Hematopoietic multipotent progenitor cell (in vitro differentiated cells): Measurements from ENCODE around the gene APEH. TPM values are rescaled to one million over a fixed set of nuclear protein-coding genes. Genes with fewer than 3 reads are reported as not detected.

Experiments
- DNase-seq, 3 donors: peaks; one replicate each; pipeline ENCODE4 v3.0.0-alpha.2; 2011 to 2015; ENCODE audit warnings: low read depth in 2 of 3, low spot score in 2 of 3
- small RNA-seq: library from RNA; depleted of rRNA; stranded (forward); fragments of <200 nt; gene quantifications from one replicate; pipeline ENCODE3, GENCODE V24; 2012
- total RNA-seq: library from RNA; depleted of rRNA; stranded (reverse); fragments of >200 nt; gene quantifications from one replicate; pipeline ENCODE4 v1.2.3, GENCODE V29; 2012

Gene APEH
- total RNA-seq, 1 donor: 191 TPM

DNA sequence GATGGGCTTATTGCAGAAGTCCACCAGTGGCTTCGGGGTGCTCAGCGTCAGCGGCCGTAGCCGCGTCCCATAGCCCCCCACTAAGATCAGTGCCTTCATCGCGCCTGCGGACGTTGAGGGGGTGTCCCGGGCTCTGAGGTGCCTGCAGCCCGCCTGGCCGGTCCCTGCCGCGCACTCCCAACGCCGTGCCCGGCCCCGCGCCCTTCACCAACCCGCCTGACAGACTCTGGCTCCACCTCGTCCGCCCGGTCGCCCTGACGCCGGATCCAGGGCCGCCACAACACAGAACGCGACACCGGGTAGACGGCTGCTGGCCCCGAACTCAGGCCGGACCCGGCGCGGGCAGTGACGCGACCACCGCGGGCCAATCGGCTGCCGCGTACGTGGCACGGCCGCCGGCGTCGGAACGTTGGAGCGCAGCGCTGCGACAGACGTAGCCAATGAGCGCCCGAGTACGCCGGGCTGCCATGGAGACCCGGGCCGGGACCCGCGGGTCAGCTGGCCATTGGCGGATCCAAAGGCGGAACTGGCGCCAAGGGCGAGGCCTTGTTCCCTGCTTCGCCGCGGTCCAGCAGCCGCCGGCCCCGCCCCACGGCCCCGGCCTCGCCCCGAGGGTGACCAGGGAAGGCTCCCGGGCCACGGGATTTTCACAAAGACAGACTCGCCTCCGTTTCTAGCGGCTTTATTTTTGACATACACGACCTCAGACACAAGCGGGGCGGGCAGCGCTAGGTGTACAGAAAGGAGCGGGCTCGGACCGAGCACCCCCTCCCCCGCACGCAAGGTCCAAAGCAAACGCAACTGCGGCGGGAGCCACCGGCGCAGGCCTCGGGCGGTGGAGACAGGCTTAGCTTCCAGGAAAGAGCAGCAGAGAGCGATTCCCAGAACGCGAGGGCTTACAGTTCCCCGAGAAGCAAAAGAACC lies 49.7 kb downstream of the APEH start, which contains the start of gene GMPPB:
Gene GMPPB, minus strand, starts transcription at position 324 of the 924 bp plus-strand sequence. Its CDS starts 225 bp downstream, at position 99.
- peak; percentile 79 to 94 (median 93) for DNase-seq

DNA sequence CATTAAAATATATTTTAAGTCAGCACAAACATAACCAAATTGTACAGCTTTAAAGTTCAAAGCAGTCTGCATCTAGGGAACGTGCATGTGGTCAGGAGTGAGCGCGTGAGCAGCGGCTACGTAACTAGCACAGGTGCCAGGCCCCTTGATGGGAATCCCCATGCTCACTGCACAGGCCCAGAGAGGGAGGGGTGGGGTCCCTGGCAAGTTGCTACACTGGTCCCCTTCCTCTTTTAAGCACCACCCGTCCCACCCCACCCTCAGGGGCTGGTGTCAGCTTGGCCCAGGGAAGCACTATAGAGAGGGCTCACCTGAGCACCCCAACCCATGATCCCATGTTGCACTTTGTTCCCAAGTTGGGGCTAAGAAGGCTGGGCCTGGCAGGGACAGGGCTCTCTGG lies 50.4 kb downstream of the APEH start:
- DNase-seq: peak in 2 of 3 donors; percentile 30 to 36

DNA sequence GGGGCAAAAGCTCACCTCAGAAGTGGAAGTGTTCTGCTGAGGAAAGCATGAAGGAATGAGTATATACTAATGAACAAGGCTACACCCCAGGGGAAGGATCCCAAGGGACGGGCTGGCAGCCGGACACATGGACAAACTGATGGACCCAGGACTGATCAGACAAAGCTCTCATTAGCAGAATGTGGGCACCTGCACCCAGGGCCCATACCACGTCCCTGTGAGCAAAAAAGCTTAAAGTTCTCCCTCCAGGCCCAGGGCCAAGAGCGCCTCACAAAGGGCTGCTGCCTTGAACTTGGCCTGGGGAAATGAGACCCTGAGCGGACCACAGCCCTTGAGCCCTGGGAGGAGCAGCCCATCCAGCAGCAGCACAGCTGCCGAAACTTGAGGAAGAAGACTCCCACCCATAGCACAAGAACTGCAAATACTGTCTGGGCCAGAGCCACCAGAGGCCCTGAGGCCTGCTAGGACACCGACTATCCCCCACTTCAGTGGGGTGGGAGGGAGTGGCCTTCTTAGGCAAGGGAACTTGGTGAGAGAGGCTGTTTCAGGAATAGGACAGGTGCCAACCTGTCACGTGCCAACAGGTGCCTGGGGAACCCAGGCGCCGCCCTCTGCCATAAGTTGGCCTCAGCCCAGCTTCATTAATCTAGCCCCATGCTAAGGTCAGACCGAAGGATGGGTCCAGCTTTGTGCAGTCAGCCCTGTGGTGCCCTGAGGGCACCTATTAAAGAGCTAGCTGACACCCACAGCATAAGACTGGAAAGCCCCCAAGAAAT lies 51.9 kb downstream of the APEH start:
- DNase-seq: no peak

DNA sequence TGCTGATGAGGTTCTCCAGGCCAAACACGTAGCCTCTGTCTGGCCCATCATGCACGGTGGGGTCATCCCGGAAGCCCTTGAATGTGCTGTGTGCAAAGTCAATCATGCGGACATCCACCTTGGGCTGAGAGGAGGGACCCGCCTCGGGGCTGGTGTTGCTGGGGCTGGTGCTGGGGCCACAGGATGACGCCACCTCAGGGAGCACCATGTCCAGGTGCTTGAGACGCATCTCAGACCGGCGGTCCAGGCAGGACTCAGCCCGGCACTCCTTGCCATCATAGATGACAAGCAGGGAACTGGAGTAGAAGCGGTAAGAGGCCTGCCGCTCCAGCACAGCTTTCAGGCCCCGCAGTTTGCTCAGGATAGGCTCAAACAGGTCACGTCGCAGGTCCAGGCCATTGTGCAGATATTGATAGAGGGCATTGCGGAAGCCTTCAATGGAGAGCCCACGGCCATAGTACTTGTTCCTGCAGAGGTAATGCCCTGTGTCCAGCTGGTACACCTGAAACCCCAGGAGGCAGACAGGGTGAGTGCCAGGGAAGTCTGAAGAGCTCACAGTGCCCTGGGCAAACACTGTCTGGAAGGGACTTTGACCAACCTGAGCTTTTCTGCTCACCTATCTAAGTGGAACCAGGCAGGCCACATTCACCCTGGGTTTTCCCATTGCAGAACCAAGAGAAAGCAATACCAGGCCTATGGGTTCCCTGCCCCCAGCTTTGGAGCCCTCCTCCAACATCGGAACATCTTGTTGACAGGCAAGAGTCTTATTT lies 53.2 kb downstream of the APEH start:
- no peak for DNase-seq

DNA sequence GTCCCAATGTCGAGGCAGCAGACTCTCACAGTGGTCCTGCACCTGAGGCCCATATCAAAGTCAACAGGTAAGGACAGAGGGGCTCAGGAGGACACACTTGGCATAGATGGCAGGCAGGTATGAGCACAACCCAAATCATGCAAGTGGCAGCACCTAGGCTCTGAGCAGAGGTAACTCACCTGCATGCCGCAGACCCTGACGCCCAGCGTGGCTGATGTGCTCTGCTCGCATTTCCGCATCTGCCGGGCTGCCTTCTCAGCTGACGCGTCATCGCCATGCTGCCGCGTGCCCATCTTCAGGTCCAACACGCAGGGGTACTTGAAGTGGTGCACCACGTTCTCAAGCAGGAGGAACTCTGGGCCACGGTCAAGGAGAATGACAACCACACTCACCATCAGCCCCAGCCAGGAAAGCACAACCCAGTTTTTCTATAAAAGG lies 53.8 kb downstream of the APEH start:
- no peak for DNase-seq

DNA sequence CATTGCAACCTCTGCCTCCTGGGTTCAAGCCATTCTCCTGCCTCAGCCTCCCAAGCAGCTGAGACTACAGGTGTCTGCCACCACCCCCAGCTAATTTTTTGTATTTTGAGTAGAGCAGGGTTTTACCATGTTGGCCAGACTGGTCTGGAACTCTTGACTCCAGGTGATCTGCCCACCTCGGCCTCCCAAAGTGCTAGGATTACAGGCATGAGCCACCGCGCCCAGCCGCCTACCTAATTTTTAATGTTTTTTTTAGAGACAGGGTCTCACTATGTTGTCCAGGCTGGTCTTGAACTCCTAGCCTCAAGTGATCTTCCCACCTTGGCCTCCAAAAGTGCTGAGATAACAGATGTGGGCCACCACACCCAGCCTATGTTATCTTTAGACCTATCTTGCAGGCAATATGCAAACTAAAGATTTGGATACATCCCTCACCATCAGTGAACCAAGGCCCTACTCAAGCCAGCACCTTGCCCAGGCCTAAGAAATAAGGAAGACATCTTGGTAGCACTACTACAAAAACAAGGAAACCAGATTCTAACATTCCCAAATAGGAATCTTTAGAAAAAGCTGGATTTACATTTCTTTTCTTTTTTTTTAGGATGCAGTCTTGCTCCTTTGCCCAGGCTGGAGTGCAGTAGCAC lies 55.9 kb downstream of the APEH start:
- no peak for DNase-seq

DNA sequence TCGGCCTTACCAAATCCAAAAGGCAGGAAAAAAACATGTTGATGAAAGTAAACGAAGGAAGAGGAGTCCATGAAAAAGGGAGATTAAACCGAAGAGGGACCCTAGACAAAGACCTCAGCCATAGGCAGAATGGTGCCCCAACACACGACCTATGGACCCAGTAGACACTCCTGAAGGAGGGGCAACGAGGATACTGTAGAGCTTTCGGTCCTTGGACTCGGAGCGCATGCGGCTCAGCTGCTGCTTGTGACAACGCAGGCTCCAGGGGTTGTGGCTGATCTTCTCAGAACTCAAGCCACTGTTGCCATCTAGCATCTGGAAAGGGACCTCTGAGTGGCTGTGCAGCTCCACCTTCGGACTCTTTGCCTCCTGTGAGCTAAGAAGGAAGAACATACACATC lies 58.4 kb downstream of the APEH start:
- no peak for DNase-seq

DNA sequence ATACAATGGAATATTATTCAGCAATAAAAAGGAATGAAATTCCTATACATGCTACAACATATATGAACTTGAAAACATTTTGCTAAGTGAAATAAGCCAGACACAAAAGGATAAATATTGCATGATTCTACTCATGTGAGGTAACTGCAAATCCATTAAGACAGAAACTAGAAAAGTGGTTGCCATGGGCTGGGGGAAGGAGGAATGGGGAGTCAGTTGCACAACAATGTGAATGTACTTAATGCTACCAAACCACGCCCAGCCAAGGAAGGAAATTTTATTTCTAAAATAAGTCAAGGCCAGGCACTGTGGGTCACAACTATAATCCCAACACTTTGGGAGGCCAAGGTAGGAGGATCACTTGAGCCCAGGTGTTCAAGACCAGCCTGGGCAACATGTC lies 59.4 kb downstream of the APEH start:
- DNase-seq: no peak

Small RNA genes within 50 kb of the gene (small RNA-seq; reads per million reads assigned to genes)
- not detected for gene AMIGO3

Other genes starting within 250 kb of the APEH start
- gene NICN1, start 245.0 kb upstream of the APEH start, total RNA-seq: 22.4 TPM
- 18.3 TPM for gene DAG1, start 204.1 kb upstream of the APEH start, total RNA-seq
- gene BSN, start 119.9 kb upstream of the APEH start, total RNA-seq: 0.27 TPM
- 6.7 TPM for gene MST1, start 15.1 kb downstream of the APEH start, total RNA-seq
- 37.4 TPM for gene RNF123, start 15.2 kb downstream of the APEH start, total RNA-seq
- gene AMIGO3, start 45.3 kb downstream of the APEH start, total RNA-seq: 17.5 TPM
- gene GMPPB, start 49.6 kb downstream of the APEH start, total RNA-seq: 24.0 TPM
- 82.4 TPM for gene IP6K1, start 112.2 kb downstream of the APEH start, total RNA-seq
- gene CDHR4, start 125.5 kb downstream of the APEH start, total RNA-seq: 0.27 TPM
- gene INKA1, start 128.9 kb downstream of the APEH start, total RNA-seq: 78.4 TPM
- 341 TPM for gene UBA7, start 139.6 kb downstream of the APEH start, total RNA-seq
- gene TRAIP, start 182.2 kb downstream of the APEH start, total RNA-seq: 2.7 TPM
- 1.3 TPM for gene CAMKV, start 195.6 kb downstream of the APEH start, total RNA-seq
- 1.1 TPM for gene MST1R, start 229.5 kb downstream of the APEH start, total RNA-seq